ENCODE measurements around the gene OR3A1. TPM values are rescaled to one million over a fixed set of nuclear protein-coding genes. Genes with fewer than 3 reads are reported as not detected.
"Not testable (repeated sequence)": the region's sequence is repeated elsewhere in the genome, so short reads cannot be mapped to it uniquely, and the experiment has no call there.

OR3A1 gene
- total and polyA plus RNA-seq, 2 donors (not counting 1 experiment from before 2014, with no cell fraction given): not detected

DNA sequence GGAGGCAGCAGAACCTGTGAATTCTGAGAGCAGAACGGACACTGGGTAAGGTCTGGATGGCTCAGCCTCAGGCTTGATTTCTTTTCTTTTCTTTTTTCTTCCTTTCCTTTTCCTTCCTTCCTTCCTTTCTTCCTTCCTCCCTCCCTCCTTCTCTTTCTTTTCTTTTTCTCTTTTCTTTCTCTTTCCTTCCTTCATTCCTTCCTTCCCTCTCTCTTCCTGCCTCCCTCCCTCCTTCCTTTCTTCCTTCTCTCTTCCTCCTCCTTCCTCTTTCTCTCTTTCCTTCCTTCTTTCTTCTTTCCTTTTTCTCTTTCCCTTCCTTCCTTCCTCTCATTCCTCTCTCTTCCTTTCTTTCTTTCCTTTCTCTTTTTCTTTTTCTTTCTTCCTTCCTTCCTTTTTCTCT lies 38.0 kb downstream of the OR3A1 start:
- Histone ChIP-seq H3K9me3 (ENCODE audit: control insufficient read depth, insufficient read depth, low read depth, low read length) (no peaks in the 10 kb centered on the region), H4K20me1 (ENCODE audit: control insufficient read depth, extremely low read depth, insufficient read depth, low read length) (no peaks in the 10 kb centered on the region), H3K27ac (ENCODE audit: insufficient read depth, low read length) (no peak overlapping the region), H3K9ac (ENCODE audit: insufficient read depth, low read length) (no peak overlapping the region), H3K27me3 (ENCODE audit: control insufficient read depth, insufficient read depth, low read length) (no peaks in the 10 kb centered on the region), H2AFZ (ENCODE audit: low read length) (no peak overlapping the region), H3K79me2 (ENCODE audit: control insufficient read depth, insufficient read depth, low read length) (no peaks in the 10 kb centered on the region), H3K36me3 (ENCODE audit: control insufficient read depth, insufficient read depth, low read length) (no peaks in the 10 kb centered on the region), H3K4me2 (ENCODE audit: extremely low read depth, insufficient read depth, low read length) (no peak overlapping the region), H3K4me3 (replicated peaks in 1 of 4; ENCODE audit: control extremely low read depth in 1 of 4, insufficient read depth in 1 of 4, low read depth in 3 of 4, low read length in 4 of 4) (no peak overlapping the region), H3K4me1 (ENCODE audit: control insufficient read depth, extremely low read depth, insufficient read depth, low read length) (no peaks in the 10 kb centered on the region)
- no peak for DNase-seq (ENCODE audit: low read depth in 2 of 2)
- TF ChIP-seq EZH2 (IDR thresholded peaks at IDR 0.05; ENCODE audit: low read length, missing control alignments) (no peak), CTCF (conservative IDR thresholded peaks at IDR 0.05 in 1 of 2, IDR thresholded peaks at IDR 0.05 in 1 of 2; ENCODE audit: low read depth in 1 of 2, low read length in 2 of 2) (no peak)

DNA sequence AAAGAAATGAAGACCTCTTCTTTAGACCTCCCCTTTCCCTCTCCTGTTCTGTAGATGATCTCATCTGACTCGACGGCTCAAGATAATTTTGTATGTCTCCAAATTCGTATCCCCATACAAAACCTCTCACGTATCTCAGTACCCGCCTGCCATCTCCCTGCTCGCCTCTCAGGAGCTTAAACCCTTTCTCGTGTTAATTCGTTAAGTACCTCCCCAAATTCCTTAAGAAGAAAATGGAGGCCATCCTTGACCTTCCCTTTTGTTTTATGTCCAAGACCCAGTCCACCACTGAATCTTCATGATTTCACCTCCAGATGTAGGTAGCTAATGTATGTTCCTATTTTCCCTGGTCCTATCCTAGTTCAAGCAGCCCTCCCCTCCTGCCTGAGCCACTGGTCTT lies 41.6 kb downstream of the OR3A1 start:
- Histone ChIP-seq H3K9me3 (ENCODE audit: control insufficient read depth, insufficient read depth, low read depth, low read length) (no peaks in the 10 kb centered on the region), H3K27me3 (ENCODE audit: control insufficient read depth, insufficient read depth, low read length) (no peaks in the 10 kb centered on the region), H3K4me2 (ENCODE audit: extremely low read depth, insufficient read depth, low read length) (no peak overlapping the region), H3K36me3 (ENCODE audit: control insufficient read depth, insufficient read depth, low read length) (no peaks in the 10 kb centered on the region), H3K27ac (ENCODE audit: insufficient read depth, low read length) (no peak overlapping the region), H4K20me1 (ENCODE audit: control insufficient read depth, extremely low read depth, insufficient read depth, low read length) (no peaks in the 10 kb centered on the region), H2AFZ (ENCODE audit: low read length) (no peak overlapping the region), H3K9ac (ENCODE audit: insufficient read depth, low read length) (no peak overlapping the region), H3K4me1 (ENCODE audit: control insufficient read depth, extremely low read depth, insufficient read depth, low read length) (no peaks in the 10 kb centered on the region), H3K4me3 (replicated peaks in 1 of 4; ENCODE audit: control extremely low read depth in 1 of 4, insufficient read depth in 1 of 4, low read depth in 3 of 4, low read length in 4 of 4) (no peak overlapping the region), H3K79me2 (ENCODE audit: control insufficient read depth, insufficient read depth, low read length) (no peaks in the 10 kb centered on the region)
- DNase-seq (ENCODE audit: low read depth in 2 of 2): no peak
- no peak for TF ChIP-seq EZH2 (IDR thresholded peaks at IDR 0.05; ENCODE audit: low read length, missing control alignments)
- no peak for TF ChIP-seq CTCF (conservative IDR thresholded peaks at IDR 0.05 in 1 of 2, IDR thresholded peaks at IDR 0.05 in 1 of 2; ENCODE audit: low read depth in 1 of 2, low read length in 2 of 2)

GRCh38 chr17:3249013-3249412 lies 49.1 kb downstream of the OR3A1 start:
- H3K9ac ChIP-seq (ENCODE audit: insufficient read depth, low read length); H3K79me2 ChIP-seq (ENCODE audit: control insufficient read depth, insufficient read depth, low read length); H3K27ac ChIP-seq (ENCODE audit: insufficient read depth, low read length); H3K4me2 ChIP-seq (ENCODE audit: extremely low read depth, insufficient read depth, low read length); H3K9me3 ChIP-seq (ENCODE audit: control insufficient read depth, insufficient read depth, low read depth, low read length); H3K4me1 ChIP-seq (ENCODE audit: control insufficient read depth, extremely low read depth, insufficient read depth, low read length); DNase-seq (ENCODE audit: low read depth in 2 of 2); H3K36me3 ChIP-seq (ENCODE audit: control insufficient read depth, insufficient read depth, low read length); H3K4me3 ChIP-seq (replicated peaks in 1 of 4; ENCODE audit: control extremely low read depth in 1 of 4, insufficient read depth in 1 of 4, low read depth in 3 of 4, low read length in 4 of 4); H4K20me1 ChIP-seq (ENCODE audit: control insufficient read depth, extremely low read depth, insufficient read depth, low read length); H3K27me3 ChIP-seq (ENCODE audit: control insufficient read depth, insufficient read depth, low read length); H2AFZ ChIP-seq (ENCODE audit: low read length): not testable (repeated sequence)

DNA sequence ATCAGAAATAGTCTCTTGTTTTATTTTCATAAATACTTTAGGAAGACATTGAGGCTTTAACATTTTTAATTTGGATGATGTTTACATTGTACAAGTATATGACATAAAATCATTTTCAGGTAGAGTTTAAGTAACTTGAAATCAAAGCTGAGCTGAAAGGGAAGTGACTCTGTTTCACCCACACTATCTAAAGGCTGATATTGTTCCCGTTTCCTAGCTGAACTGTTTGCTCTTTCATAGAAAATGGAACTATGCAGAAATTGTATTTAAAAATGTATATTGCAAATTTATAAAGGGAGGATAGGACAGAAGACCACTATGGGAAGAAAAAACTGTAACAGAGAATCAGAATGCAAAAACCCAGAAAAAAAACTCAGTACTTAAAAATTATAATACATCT lies 53.3 kb downstream of the OR3A1 start:
- not testable (repeated sequence) for H3K4me2 ChIP-seq (ENCODE audit: extremely low read depth, insufficient read depth, low read length); H4K20me1 ChIP-seq (ENCODE audit: control insufficient read depth, extremely low read depth, insufficient read depth, low read length); H2AFZ ChIP-seq (ENCODE audit: low read length); H3K9ac ChIP-seq (ENCODE audit: insufficient read depth, low read length); H3K4me3 ChIP-seq (replicated peaks in 1 of 4; ENCODE audit: control extremely low read depth in 1 of 4, insufficient read depth in 1 of 4, low read depth in 3 of 4, low read length in 4 of 4); H3K4me1 ChIP-seq (ENCODE audit: control insufficient read depth, extremely low read depth, insufficient read depth, low read length); H3K27me3 ChIP-seq (ENCODE audit: control insufficient read depth, insufficient read depth, low read length); H3K36me3 ChIP-seq (ENCODE audit: control insufficient read depth, insufficient read depth, low read length); DNase-seq (ENCODE audit: low read depth in 2 of 2); H3K9me3 ChIP-seq (ENCODE audit: control insufficient read depth, insufficient read depth, low read depth, low read length); H3K27ac ChIP-seq (ENCODE audit: insufficient read depth, low read length); H3K79me2 ChIP-seq (ENCODE audit: control insufficient read depth, insufficient read depth, low read length)

DNA sequence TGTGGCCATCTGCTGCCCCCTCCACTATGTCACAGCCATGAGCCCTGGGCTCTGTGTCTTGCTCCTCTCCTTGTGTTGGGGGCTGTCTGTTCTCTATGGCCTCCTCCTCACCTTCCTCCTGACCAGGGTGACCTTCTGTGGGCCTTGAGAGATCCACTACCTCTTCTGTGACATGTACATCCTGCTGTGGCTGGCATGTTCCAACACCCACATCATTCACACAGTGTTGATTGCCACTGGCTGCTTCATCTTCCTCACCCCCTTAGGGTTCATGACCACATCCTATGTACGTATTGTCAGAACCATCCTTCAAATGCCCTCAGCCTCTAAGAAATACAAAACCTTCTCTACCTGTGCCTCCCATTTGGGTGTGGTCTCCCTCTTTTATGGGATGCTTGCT lies 57.1 kb downstream of the OR3A1 start:
- not testable (repeated sequence) for H3K27me3 ChIP-seq (ENCODE audit: control insufficient read depth, insufficient read depth, low read length); H3K4me3 ChIP-seq (replicated peaks in 1 of 4; ENCODE audit: control extremely low read depth in 1 of 4, insufficient read depth in 1 of 4, low read depth in 3 of 4, low read length in 4 of 4); H3K4me1 ChIP-seq (ENCODE audit: control insufficient read depth, extremely low read depth, insufficient read depth, low read length); DNase-seq (ENCODE audit: low read depth in 2 of 2); H2AFZ ChIP-seq (ENCODE audit: low read length); H3K27ac ChIP-seq (ENCODE audit: insufficient read depth, low read length); H4K20me1 ChIP-seq (ENCODE audit: control insufficient read depth, extremely low read depth, insufficient read depth, low read length); H3K36me3 ChIP-seq (ENCODE audit: control insufficient read depth, insufficient read depth, low read length); H3K9ac ChIP-seq (ENCODE audit: insufficient read depth, low read length); H3K79me2 ChIP-seq (ENCODE audit: control insufficient read depth, insufficient read depth, low read length); H3K4me2 ChIP-seq (ENCODE audit: extremely low read depth, insufficient read depth, low read length); H3K9me3 ChIP-seq (ENCODE audit: control insufficient read depth, insufficient read depth, low read depth, low read length)
